Neural crest cell (in vitro differentiated cells): ENCODE data around the gene MPPED2. TPM values are rescaled to one million over a fixed set of nuclear protein-coding genes. Genes with fewer than 3 reads are reported as not detected.

ENCODE experiments used
- DNase-seq: peaks from one replicate; pipeline ENCODE4 v3.0.0; 2021; ENCODE audit warnings: low read depth, mixed read lengths, low spot score
- H3K27ac Mint-ChIP-seq: one replicate; pipeline ENCODE4 v1.8.0; 2021; ENCODE audit warnings: mild to moderate bottlenecking, mixed read lengths; ENCODE audit not compliant: unreplicated experiment
- H3K27me3 Mint-ChIP-seq: 2 replicates; pipeline ENCODE4 v1.8.0; 2021; ENCODE audit warnings: low read depth, mild to moderate bottlenecking, mixed read lengths
- H3K36me3 Mint-ChIP-seq: 2 replicates; pipeline ENCODE4 v1.8.0; 2021; ENCODE audit warnings: low read depth, mild to moderate bottlenecking, mixed read lengths
- H3K4me1 Mint-ChIP-seq: 2 replicates; pipeline ENCODE4 v1.8.0; 2021; ENCODE audit warnings: mixed read lengths
- H3K4me3 Mint-ChIP-seq: one replicate; pipeline ENCODE4 v1.8.0; 2021; ENCODE audit warnings: mild to moderate bottlenecking, mixed read lengths
- H3K9me3 Mint-ChIP-seq: 2 replicates; pipeline ENCODE4 v1.8.0; 2021; ENCODE audit warnings: mixed read lengths
- CTCF ChIP-seq: fragments of 200-600 bp; sonication (generic); conservative IDR thresholded peaks from 2 replicates; pipeline ENCODE4 v1.5.0; 2021; ENCODE audit warnings: antibody characterized with exemption, mild to moderate bottlenecking
- total RNA-seq: library from RNA; stranded (reverse); gene quantifications from 2 replicates; pipeline ENCODE4 v1.2.1, GENCODE V29; 2021

Gene MPPED2
- total RNA-seq, 1 donor from 2014 or later, result 3.1 TPM

DNA sequence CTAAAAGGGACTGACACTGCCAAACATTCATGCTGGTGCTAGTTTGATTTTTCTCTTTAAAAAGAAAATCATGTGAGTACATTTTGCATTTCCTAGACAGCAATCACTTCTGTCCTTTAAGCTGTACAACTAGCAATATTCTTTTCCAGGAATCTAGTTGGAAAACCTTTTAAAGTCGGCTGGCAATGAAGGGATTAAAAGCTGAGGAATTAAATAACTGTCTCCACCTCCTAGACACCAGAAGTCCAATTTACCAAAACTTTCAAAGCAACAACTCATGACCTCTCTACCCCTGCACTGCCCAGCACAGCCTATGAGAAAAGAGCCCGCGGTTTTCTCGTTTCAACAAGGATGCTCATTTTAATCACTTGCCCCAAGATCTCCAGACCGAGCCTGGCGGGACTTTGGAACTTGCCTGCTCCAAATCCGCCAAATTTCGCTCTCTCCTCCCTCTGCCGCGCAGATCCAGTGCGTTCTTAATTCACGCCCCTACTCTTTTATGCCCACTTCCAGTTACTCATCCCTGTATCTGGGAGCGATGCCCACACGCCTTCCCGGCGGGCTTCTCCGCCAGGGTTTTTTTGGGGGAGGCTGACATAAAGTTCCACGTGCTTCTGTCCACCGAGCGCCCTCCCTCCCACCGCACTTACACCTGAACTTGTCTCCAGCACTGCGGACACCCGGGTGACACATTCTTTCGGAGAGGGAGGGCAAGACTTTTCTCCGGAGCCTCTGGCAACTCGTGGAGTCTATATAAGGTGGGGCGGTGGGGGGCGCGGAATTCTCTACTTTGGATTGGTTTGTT lies 2.5 kb downstream of the MPPED2 start:
- no peak for DNase-seq
- no peak overlapping the region for H3K27ac Mint-ChIP-seq
- peaks cover 76% of the 10 kb centered on the region for H3K27me3 Mint-ChIP-seq
- TF ChIP-seq CTCF, result no peak
- peaks cover 39% of the 10 kb centered on the region for H3K4me1 Mint-ChIP-seq
- peak overlapping the region; percentile 81 for H3K4me3 Mint-ChIP-seq
- H3K36me3 Mint-ChIP-seq, result no peaks in the 10 kb centered on the region
- no peaks in the 10 kb centered on the region for H3K9me3 Mint-ChIP-seq

DNA sequence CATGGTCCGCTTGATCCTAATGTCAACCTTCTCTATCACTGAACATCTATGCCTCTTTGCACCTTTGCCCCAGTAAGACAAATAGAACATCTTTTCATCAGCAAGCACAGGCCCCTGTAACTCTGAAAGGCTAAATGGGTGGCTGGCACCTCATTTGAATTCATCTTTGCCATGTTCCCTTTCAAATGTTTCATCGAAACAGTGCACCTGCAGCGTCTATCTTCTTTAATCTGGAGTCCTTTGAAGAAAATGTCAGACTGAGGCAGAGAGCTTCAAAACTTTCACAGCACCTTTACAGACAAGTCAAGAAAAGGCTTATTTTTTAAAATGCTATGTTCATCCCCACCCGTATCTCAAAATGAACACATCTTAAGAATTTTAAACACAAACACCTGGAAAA lies 3.4 kb downstream of the MPPED2 start:
- Mint-ChIP-seq H3K4me1 (peaks cover 39% of the 10 kb centered on the region), H3K9me3 (peaks cover 3% of the 10 kb centered on the region), H3K4me3 (peak overlapping the region; percentile 76), H3K27me3 (peaks cover 69% of the 10 kb centered on the region), H3K27ac (no peak overlapping the region), H3K36me3 (no peaks in the 10 kb centered on the region)
- DNase-seq, result no peak
- no peak for TF ChIP-seq CTCF

DNA sequence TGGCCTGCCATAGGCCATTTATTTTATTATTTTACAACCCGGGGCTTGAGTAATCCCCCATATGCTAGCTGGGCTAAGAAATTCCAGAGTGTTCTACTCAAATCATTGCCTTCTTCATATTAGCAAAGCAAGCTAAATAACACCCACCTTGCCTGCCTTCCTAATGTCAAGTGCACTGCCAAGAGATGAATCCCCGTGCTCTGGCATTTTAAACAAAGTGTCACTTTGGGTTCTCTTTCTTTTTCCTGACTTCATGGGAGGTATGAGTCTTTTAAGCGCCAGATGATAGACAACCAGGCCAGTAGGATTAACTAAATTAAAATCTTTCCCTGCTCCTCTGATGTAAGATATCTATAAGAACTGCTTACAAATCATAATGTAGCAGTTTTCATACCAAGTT lies 4.5 kb downstream of the MPPED2 start:
- no peak overlapping the region for H3K4me3 Mint-ChIP-seq
- DNase-seq, result no peak
- H3K9me3 Mint-ChIP-seq, result peaks cover 3% of the 10 kb centered on the region
- peaks cover 58% of the 10 kb centered on the region for H3K27me3 Mint-ChIP-seq
- peaks cover 31% of the 10 kb centered on the region for H3K4me1 Mint-ChIP-seq
- H3K27ac Mint-ChIP-seq, result no peak overlapping the region
- no peak for TF ChIP-seq CTCF
- no peaks in the 10 kb centered on the region for H3K36me3 Mint-ChIP-seq

GRCh38 chr11:30580573-30580972 lies 5.6 kb downstream of the MPPED2 start:
- TF ChIP-seq CTCF, result no peak
- H3K27ac Mint-ChIP-seq, result no peak overlapping the region
- no peak for DNase-seq
- no peaks in the 10 kb centered on the region for H3K36me3 Mint-ChIP-seq
- peaks cover 30% of the 10 kb centered on the region for H3K4me1 Mint-ChIP-seq
- H3K9me3 Mint-ChIP-seq, result peaks cover 3% of the 10 kb centered on the region
- H3K27me3 Mint-ChIP-seq, result peaks cover 58% of the 10 kb centered on the region
- no peak overlapping the region for H3K4me3 Mint-ChIP-seq

- Mint-ChIP-seq H3K9me3 (peaks cover 3% of the 10 kb centered on the region), H3K36me3 (no peaks in the 10 kb centered on the region), H3K27ac (no peak overlapping the region), H3K4me3 (peak overlapping the region; percentile 38), H3K4me1 (peaks cover 26% of the 10 kb centered on the region), H3K27me3 (peaks cover 59% of the 10 kb centered on the region)
- no peak for DNase-seq
- no peak for TF ChIP-seq CTCF
Observed at GRCh38 chr11:30579415-30580175, 6.6 kb downstream of the MPPED2 start.
